ENCODE measurements around the gene NKX6-1.

DNA sequence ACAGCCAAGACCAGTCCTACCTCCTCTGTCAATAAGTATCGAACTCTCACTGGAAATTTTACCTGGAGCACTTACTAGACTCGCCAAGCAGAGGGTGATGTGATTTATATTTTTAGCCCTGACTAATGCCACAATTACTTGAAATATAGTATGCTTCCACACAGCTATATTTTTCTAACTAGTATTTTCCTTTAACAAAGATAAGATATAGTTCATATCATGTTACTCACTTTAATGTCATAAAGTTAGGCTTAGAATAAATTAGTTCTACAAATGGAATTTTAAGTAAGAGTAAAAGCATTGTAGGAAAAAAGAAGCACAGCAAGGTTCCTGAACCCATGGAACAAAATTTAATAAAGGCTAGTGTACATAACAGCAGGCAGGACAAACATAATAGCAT is 16.0 kb upstream of the NKX6-1 start:
- TF ChIP-seq, protein P1, sequence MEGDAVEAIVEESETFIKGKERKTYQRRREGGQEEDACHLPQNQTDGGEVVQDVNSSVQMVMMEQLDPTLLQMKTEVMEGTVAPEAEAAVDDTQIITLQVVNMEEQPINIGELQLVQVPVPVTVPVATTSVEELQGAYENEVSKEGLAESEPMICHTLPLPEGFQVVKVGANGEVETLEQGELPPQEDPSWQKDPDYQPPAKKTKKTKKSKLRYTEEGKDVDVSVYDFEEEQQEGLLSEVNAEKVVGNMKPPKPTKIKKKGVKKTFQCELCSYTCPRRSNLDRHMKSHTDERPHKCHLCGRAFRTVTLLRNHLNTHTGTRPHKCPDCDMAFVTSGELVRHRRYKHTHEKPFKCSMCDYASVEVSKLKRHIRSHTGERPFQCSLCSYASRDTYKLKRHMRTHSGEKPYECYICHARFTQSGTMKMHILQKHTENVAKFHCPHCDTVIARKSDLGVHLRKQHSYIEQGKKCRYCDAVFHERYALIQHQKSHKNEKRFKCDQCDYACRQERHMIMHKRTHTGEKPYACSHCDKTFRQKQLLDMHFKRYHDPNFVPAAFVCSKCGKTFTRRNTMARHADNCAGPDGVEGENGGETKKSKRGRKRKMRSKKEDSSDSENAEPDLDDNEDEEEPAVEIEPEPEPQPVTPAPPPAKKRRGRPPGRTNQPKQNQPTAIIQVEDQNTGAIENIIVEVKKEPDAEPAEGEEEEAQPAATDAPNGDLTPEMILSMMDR (IDR thresholded peaks at IDR 0.05): no peak
- TF ChIP-seq POLR2A (IDR thresholded peaks at IDR 0.05): no peak
